GM21717 (cell line): Measurements from ENCODE around the gene NPLOC4.

Source experiments
- ATAC-seq: cut with Tn5 transposase; IDR thresholded peaks from one replicate; pipeline ENCODE4 v1.9.1; 2021; ENCODE audit warnings: mild to moderate bottlenecking, moderate library complexity; ENCODE audit not compliant: unreplicated experiment

The NPLOC4 gene

GRCh38 chr17:81568416-81568815 is 68.5 kb downstream of the NPLOC4 start:
- no peak for ATAC-seq

- no peak for ATAC-seq
Measured at GRCh38 chr17:81567191-81567590, 69.7 kb downstream of the NPLOC4 start.

GRCh38 chr17:81566461-81567126 is 70.3 kb downstream of the NPLOC4 start:
- no peak for ATAC-seq

GRCh38 chr17:81565231-81565630 is 71.7 kb downstream of the NPLOC4 start:
- no peak for ATAC-seq

- ATAC-seq, result no peak
Measured at GRCh38 chr17:81564778-81565177, 72.1 kb downstream of the NPLOC4 start.

- no peak for ATAC-seq
Measured at GRCh38 chr17:81563861-81564586, 72.9 kb downstream of the NPLOC4 start.

GRCh38 chr17:81561494-81561885 is 75.4 kb downstream of the NPLOC4 start:
- ATAC-seq, result no peak

GRCh38 chr17:81558941-81559806 is 77.7 kb downstream of the NPLOC4 start:
- ATAC-seq, result no peak

- no peak for ATAC-seq
Measured at GRCh38 chr17:81558115-81558468, 78.8 kb downstream of the NPLOC4 start.

GRCh38 chr17:81557276-81558114 is 79.4 kb downstream of the NPLOC4 start:
- ATAC-seq, result no peak

GRCh38 chr17:81556863-81557262 is 80.0 kb downstream of the NPLOC4 start:
- ATAC-seq, result no peak

- no peak for ATAC-seq
Measured at GRCh38 chr17:81556175-81556691, 80.7 kb downstream of the NPLOC4 start.

GRCh38 chr17:81553616-81554181 is 83.2 kb downstream of the NPLOC4 start:
- peak; percentile 2 for ATAC-seq

GRCh38 chr17:81553018-81553615 is 83.8 kb downstream of the NPLOC4 start:
- ATAC-seq, result peak; percentile 25

- peak; percentile 41 for ATAC-seq
Measured at GRCh38 chr17:81552244-81553017, 84.5 kb downstream of the NPLOC4 start, which contains the start of gene FAAP100. FAAP100 (minus strand) TSS chr17:81552353; CDS start chr17:81552330, 23 bp downstream.

- ATAC-seq, result peak; percentile 6
Measured at GRCh38 chr17:81551458-81552243, 85.3 kb downstream of the NPLOC4 start.

GRCh38 chr17:81550830-81551457 is 86.0 kb downstream of the NPLOC4 start:
- no peak for ATAC-seq

GRCh38 chr17:81550285-81550684 is 86.6 kb downstream of the NPLOC4 start:
- ATAC-seq, result no peak
